ENCODE results near the gene NADSYN1. TPM values are rescaled to one million over a fixed set of nuclear protein-coding genes. Genes with fewer than 3 reads are reported as not detected.
A peak's percentile ranks its signal among the peaks of the same experiment; 100 is the strongest.

The NADSYN1 gene
- polyA plus RNA-seq, 3 donors = 44.1 to 162 (median 44.8) TPM

GRCh38 chr11:71527576-71528210, 74.7 kb downstream of the NADSYN1 start:
- no peak overlapping the region for H3K4me3 Mint-ChIP-seq
- peaks cover 4% of the 10 kb centered on the region for H3K4me1 Mint-ChIP-seq
- Histone ChIP-seq H3K27ac (ENCODE audit: low read depth in 1 of 2, low read length in 2 of 2) (no peak overlapping the region), H3K4me3 (replicated peaks in 1 of 3; ENCODE audit: low read depth in 2 of 3, low read length in 3 of 3) (no peak overlapping the region), H3K4me2 (replicated peaks; ENCODE audit: extremely low read depth, low read length, poor library complexity, severe bottlenecking) (no peak overlapping the region), H4K20me1 (ENCODE audit: insufficient read depth, low read length) (no peaks in the 10 kb centered on the region), H2AFZ (ENCODE audit: insufficient read depth, low read depth, low read length, poor library complexity, severe bottlenecking) (no peak overlapping the region), H3K79me2 (ENCODE audit: insufficient read depth, low read length) (no peaks in the 10 kb centered on the region), H3K4me1 (ENCODE audit: control insufficient read depth in 1 of 2, insufficient read depth in 2 of 2, low read length in 2 of 2) (no peaks in the 10 kb centered on the region), H3K36me3 (replicated peaks in 1 of 2; ENCODE audit: control insufficient read depth in 1 of 2, insufficient read depth in 2 of 2, low read length in 2 of 2) (no peaks in the 10 kb centered on the region), H3K9me3 (replicated peaks in 1 of 2; ENCODE audit: control insufficient read depth in 1 of 2, insufficient read depth in 1 of 2, low read length in 2 of 2) (no peaks in the 10 kb centered on the region), H3K9ac (ENCODE audit: insufficient read depth, low read length, poor library complexity, severe bottlenecking) (no peak overlapping the region), H3K27me3 (ENCODE audit: control insufficient read depth in 2 of 2, insufficient read depth in 2 of 2, low read length in 2 of 2) (no peaks in the 10 kb centered on the region)
- WGBS (ENCODE audit: insufficient coverage) = 95% methylated on average over 6 of the region's 6 CpGs
- H3K27me3 Mint-ChIP-seq (ENCODE audit: low read depth in 3 of 3) = peaks cover 2 to 7% (median 2%) of the 10 kb centered on the region in 3 donors
- DNase-seq = no peak
- no peaks in the 10 kb centered on the region for H3K36me3 Mint-ChIP-seq
- peaks cover 0 to 3% (median 1%) of the 10 kb centered on the region in 7 donors for H3K9me3 Mint-ChIP-seq
- intact Hi-C loops (cut with micrococcal nuclease) = no loop called here
- peak overlapping the region in 1 of 7 donors; percentile 21 for H3K27ac Mint-ChIP-seq
- TF ChIP-seq CTCF (IDR thresholded peaks at IDR 0.05) = no peak

GRCh38 chr11:71530602-71531001, 77.6 kb downstream of the NADSYN1 start:
- no peak overlapping the region for H3K4me3 Mint-ChIP-seq
- 95% methylated on average over 6 of the region's 11 CpGs for WGBS (ENCODE audit: insufficient coverage)
- no peaks in the 10 kb centered on the region for H3K27me3 ChIP-seq (ENCODE audit: control insufficient read depth in 2 of 2, insufficient read depth in 2 of 2, low read length in 2 of 2)
- no peak overlapping the region for H3K9ac ChIP-seq (ENCODE audit: insufficient read depth, low read length, poor library complexity, severe bottlenecking)
- no peak overlapping the region for H3K4me2 ChIP-seq (replicated peaks; ENCODE audit: extremely low read depth, low read length, poor library complexity, severe bottlenecking)
- H3K27me3 Mint-ChIP-seq (ENCODE audit: low read depth in 3 of 3) = peaks cover 3 to 9% (median 4%) of the 10 kb centered on the region in 3 donors
- H3K4me1 ChIP-seq (ENCODE audit: control insufficient read depth in 1 of 2, insufficient read depth in 2 of 2, low read length in 2 of 2) = no peaks in the 10 kb centered on the region
- H2AFZ ChIP-seq (ENCODE audit: insufficient read depth, low read depth, low read length, poor library complexity, severe bottlenecking) = no peak overlapping the region
- peaks cover 0 to 3% (median 1%) of the 10 kb centered on the region in 7 donors for H3K9me3 Mint-ChIP-seq
- H3K9me3 ChIP-seq (replicated peaks in 1 of 2; ENCODE audit: control insufficient read depth in 1 of 2, insufficient read depth in 1 of 2, low read length in 2 of 2) = no peaks in the 10 kb centered on the region
- intact Hi-C loops (cut with micrococcal nuclease) = no loop called here
- H3K4me3 ChIP-seq (replicated peaks in 1 of 3; ENCODE audit: low read depth in 2 of 3, low read length in 3 of 3) = no peak overlapping the region
- H3K36me3 Mint-ChIP-seq = no peaks in the 10 kb centered on the region
- no peak for DNase-seq
- no peak for TF ChIP-seq CTCF (IDR thresholded peaks at IDR 0.05)
- H3K4me1 Mint-ChIP-seq = peaks cover 4% of the 10 kb centered on the region
- no peak overlapping the region for H3K27ac Mint-ChIP-seq
- H3K36me3 ChIP-seq (replicated peaks in 1 of 2; ENCODE audit: control insufficient read depth in 1 of 2, insufficient read depth in 2 of 2, low read length in 2 of 2) = no peaks in the 10 kb centered on the region
- H3K27ac ChIP-seq (ENCODE audit: low read depth in 1 of 2, low read length in 2 of 2) = no peak overlapping the region
- no peaks in the 10 kb centered on the region for H4K20me1 ChIP-seq (ENCODE audit: insufficient read depth, low read length)
- no peaks in the 10 kb centered on the region for H3K79me2 ChIP-seq (ENCODE audit: insufficient read depth, low read length)

Measured in CD14-positive monocyte (primary cell).